NCI-H187 (cell line): ENCODE results near the gene NAXE.
A peak's percentile ranks its signal among the peaks of the same experiment; 100 is the strongest.
"Not testable (repeated sequence)": the region's sequence is repeated elsewhere in the genome, so short reads cannot be mapped to it uniquely, and the experiment has no call there.

Experiments used
- DNase-seq, 2 experiments: peaks; one replicate each; lab custom pipeline; 2025; lab: John Stamatoyannopoulos, UW

Gene NAXE

GRCh38 chr1:156593661-156593989 is 2.0 kb downstream of the NAXE start:
- no peak for DNase-seq

DNA sequence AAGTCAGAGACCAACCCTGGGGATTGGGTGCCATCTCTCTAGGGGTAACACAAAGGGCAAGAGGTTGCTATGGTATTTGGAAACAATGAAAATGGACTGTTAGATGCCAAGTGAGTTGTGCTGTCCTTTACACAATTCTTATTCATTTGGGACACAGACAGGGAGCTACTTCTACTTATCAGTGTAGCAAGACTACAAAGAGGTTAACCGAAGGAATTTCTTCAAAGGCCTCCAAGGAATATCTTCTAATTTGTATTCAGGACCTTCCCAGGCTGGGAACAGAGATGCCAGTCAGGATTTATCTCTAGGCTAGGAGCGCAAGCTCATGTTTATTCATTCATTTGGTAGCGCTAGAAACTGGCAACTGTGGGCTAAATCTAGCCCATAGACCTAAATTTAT is 2.6 kb downstream of the NAXE start:
- DNase-seq: no peak

DNA sequence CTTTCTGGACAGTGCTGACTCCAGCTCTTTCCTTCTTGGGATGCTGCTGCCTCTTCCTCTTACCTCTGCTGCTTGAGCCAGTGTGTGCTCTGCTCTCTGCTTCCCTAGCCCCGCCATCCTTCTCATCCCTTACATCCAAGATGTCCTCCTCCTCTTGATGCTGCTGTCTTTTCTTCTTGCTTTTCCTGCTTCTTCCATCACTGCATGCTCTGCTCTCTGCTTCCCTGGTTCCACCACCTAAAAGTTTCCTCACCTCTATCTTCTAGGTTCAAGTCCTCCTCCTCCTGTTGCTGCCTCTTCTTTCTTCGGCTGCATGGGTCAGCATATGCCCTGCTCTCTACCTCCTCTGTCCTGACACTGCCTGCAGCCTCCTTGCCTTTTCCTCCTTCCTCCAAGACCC is 3.4 kb downstream of the NAXE start:
- DNase-seq: no peak

GRCh38 chr1:156596426-156596825 is 4.8 kb downstream of the NAXE start:
- DNase-seq: no peak

DNA sequence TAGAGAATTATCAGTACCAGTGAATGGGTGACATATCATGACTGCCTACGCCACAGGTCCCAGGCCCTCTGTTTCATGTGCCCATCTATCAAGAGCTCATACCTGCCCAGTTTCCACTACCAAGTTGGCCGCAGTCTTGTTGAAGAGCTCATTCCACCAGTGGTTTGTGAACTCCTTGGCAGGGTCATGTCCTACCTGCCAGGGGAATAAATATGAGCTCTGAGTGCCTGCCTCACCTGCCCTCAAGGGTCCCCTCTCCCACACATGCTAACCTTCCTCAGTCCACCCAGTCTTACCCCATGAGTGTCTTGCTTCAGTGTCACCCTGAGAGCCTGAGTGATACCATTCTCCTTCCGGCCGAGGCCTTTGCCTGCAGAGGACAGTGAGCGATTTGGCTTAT is 6.5 kb downstream of the NAXE start:
- DNase-seq: no peak

GRCh38 chr1:156598731-156599432 is 7.3 kb downstream of the NAXE start:
- no peak for DNase-seq

GRCh38 chr1:156599811-156600210 is 8.2 kb downstream of the NAXE start:
- no peak for DNase-seq

- no peak for DNase-seq
Measured at GRCh38 chr1:156600733-156601121, 9.2 kb downstream of the NAXE start.

DNA sequence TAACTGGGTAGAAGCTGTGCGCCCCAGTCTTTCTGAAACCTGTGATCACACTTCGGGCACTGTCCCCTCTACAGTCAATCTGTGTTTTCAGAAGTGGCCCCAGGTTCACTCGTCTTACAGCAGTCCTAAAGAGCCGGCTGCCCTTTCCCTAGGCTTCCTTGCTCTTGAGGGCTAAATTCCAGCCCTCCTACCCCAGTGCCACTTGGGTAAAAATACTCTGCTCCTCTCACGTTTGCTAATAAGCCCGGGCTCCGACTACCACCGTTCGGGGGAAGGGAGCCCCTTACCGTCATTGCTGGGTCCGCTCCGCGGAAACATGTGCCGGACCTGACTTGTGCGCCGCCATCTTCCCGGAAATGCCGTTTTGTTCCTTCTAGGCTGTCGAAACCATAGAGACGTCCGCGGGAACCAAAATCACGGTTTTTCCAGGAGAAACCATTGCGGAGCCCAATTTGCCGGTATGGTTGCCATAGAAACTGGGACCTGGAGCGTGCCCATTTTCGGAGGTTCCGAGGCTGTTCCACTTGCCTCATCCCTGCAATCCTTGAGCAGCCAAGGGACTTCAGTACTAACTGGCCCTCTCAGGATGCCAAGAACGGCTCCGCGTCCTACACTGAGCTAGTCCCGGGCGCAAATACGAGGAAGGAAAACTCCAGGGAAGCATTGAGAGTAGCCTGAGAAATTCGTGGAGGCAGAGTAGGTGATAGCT is 9.7 kb downstream of the NAXE start, which contains the start of gene GPATCH4:
GPATCH4 (minus strand) TSS at position 358 of the 709 bp plus-strand sequence.
- DNase-seq: peak; percentile 75 to 99

DNA sequence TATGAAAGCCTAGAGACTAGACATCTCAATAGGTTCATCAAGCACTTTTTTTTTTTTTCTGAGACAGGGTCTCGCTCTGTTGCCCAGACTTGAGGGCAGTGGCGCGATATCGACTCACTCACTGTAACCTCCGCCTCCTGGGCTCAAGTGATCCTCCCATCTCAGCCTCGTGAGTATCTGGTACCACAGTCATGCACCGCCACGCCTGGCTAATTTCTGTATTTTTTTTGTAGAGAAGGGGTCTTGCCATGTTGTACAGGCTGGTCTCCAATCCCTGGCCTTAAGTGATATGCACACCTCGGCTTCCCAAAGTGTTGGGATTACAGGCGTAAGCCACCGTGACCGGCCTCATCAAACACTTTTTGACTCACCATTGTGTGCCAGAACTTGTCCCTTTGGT is 10.3 kb downstream of the NAXE start:
- no peak for DNase-seq

DNA sequence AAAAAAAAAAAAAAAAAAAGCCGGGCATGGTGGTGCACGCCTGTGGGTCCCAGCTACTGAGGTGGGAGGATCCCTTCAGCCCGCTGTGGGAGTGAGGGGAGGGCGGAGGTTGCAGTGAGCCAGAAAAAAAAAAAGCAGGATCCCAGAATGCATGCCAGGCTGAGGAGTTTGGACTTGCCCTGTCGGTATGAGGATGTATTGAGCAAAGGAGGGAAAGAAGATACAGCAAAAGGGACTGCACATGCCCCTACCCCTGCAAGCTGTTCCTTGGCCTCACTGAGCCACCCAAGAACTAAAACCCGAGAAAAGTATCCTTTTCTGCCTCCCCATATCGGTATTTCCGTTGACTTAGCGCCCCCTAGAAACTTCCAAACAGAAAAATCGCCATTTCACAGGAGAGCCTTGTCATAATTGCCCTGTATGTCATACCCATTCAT is 11.0 kb downstream of the NAXE start:
- no peak for DNase-seq

GRCh38 chr1:156607344-156607743 is 15.8 kb downstream of the NAXE start:
- not testable (repeated sequence) for DNase-seq

GRCh38 chr1:156608036-156608674 is 16.6 kb downstream of the NAXE start:
- peak in 1 of 2 experiments; percentile 69 for DNase-seq

DNA sequence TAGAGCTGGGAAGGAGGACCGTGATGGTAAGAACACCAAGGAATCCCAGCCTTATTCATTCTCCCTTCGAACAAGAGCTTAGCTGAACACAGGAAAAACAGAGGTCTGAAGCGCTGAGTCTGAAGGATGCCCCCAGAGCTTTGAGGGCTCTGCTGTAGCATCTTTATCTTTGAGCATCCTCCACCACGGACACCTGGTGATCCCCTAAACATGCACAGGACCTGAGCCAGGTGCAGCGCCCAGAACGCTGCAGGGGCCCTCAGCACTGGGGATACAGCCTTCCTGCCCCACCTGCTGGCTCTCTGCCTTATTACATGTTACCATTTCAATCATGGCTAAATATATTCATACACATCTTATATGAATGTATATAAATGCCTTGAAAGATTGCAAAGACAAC is 17.4 kb downstream of the NAXE start:
- peak in 1 of 2 experiments; percentile 59 for DNase-seq

DNA sequence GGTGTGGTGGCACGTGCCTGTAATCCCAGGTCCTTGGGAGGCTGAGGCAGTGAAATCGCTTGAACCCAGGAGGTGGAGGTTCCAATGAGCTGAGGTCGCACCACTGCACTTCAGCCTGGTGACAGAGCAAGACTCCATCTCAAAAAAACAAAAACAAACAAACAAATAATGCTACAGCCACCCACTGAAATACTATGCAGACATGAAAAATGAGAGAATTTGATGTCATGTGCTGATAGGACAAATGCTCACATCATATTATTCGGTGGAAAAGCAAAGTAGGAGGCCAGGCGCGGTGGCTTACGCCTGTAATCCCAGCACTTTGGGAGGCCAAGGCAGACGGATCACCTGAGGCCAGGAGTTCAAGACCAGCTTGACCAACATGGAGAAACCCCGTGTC is 18.5 kb downstream of the NAXE start:
- DNase-seq: not testable (repeated sequence)

DNA sequence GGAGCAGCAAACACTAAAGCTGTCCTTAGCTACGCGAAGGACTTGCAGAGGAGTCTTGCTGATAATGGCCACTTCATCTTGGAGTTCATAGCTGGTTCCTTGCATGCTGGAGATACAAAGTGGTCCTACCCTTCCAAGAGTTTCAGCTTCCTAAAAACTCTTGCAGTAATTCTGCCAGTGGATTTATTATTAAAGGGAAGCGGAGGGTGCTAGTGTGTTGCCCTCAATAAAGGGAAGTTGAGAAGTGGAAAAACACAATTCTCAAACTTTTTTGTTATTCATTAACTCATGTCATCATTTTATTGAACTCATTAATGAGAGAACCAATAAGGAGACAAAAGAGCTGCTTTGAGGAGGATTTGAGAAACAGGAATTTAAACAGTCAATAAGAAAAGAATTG is 21.1 kb downstream of the NAXE start:
- DNase-seq: no peak

DNA sequence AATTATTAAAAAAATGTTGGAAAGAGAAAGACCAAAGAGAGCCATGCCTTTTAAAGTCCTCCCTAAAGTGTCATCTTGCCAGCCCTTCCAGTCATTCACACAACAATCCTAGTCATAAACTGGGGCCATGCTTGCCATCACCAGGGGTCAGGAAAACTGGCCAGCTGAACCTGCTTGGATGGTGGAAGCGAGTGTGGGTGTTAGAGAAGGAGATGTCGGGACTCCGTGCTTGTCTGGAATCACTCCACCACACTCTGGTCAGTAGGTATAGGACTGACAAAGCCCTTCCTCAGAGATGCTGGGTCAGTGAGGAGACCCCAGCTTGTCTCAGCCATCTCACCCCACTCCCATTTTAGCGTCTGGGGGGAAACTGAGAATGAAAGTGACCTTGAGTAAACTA is 24.4 kb downstream of the NAXE start:
- no peak for DNase-seq

- DNase-seq: peak; percentile 69 to 77
Measured at GRCh38 chr1:156616463-156616862, 24.9 kb downstream of the NAXE start.

- DNase-seq: no peak
Measured at GRCh38 chr1:156618853-156619581, 27.4 kb downstream of the NAXE start, which contains the start of gene HAPLN2. Gene HAPLN2 (plus strand): TSS chr1:156619415. CDS start chr1:156623491, 4,076 bp downstream.

DNA sequence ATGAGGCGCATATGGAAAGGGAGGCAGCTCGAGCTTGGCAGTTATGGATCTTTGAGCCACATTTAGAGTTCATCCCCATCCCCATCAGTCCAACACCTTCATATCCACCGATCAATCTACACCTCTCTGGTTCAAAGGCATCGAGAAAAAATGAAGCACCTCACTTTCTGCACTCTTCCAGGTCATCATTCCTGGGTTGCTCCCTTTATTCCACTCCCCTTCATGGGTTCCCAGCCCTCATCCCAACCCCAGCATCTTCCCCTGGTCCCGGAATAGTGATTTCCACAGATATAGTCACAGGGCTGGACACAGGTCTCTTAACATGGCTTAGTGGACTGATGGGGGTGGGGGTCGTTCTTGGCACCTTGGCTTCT is 28.0 kb downstream of the NAXE start:
- DNase-seq: no peak

GRCh38 chr1:156622581-156623297 is 31.2 kb downstream of the NAXE start:
- DNase-seq: no peak
